ENCODE measurements around the gene FAM209B.

DNA sequence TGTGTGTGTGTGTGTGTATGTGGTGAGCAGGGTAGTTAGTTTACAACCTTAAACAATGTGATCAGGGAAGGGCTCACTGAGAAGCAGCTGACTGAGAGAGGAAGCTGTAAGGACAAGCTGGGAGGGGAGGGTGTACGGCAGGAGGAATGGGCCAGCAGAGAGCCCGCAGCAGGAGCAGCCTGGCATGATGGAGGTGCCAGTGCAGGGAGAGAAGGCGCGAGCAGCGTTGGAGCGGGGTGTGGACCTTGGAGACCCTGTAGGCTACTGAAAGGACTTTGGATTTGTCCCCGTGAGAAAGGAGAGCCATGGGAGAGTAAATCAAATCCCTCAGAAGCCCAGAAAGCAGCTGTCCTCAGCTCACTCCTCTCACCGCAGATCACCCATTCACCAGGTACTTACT, 18.5 kb downstream of the FAM209B start:
- TF ChIP-seq, protein P1, sequence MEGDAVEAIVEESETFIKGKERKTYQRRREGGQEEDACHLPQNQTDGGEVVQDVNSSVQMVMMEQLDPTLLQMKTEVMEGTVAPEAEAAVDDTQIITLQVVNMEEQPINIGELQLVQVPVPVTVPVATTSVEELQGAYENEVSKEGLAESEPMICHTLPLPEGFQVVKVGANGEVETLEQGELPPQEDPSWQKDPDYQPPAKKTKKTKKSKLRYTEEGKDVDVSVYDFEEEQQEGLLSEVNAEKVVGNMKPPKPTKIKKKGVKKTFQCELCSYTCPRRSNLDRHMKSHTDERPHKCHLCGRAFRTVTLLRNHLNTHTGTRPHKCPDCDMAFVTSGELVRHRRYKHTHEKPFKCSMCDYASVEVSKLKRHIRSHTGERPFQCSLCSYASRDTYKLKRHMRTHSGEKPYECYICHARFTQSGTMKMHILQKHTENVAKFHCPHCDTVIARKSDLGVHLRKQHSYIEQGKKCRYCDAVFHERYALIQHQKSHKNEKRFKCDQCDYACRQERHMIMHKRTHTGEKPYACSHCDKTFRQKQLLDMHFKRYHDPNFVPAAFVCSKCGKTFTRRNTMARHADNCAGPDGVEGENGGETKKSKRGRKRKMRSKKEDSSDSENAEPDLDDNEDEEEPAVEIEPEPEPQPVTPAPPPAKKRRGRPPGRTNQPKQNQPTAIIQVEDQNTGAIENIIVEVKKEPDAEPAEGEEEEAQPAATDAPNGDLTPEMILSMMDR (IDR thresholded peaks at IDR 0.05), result no peak
- no peak for TF ChIP-seq POLR2A (IDR thresholded peaks at IDR 0.05)
